Right kidney (tissue), 1 donor: ENCODE data around the gene PLXNB2.

Experiments used
- DNase-seq: peaks from one replicate; pipeline ENCODE4 v3.0.0-alpha.2; 2016

Gene PLXNB2

DNA sequence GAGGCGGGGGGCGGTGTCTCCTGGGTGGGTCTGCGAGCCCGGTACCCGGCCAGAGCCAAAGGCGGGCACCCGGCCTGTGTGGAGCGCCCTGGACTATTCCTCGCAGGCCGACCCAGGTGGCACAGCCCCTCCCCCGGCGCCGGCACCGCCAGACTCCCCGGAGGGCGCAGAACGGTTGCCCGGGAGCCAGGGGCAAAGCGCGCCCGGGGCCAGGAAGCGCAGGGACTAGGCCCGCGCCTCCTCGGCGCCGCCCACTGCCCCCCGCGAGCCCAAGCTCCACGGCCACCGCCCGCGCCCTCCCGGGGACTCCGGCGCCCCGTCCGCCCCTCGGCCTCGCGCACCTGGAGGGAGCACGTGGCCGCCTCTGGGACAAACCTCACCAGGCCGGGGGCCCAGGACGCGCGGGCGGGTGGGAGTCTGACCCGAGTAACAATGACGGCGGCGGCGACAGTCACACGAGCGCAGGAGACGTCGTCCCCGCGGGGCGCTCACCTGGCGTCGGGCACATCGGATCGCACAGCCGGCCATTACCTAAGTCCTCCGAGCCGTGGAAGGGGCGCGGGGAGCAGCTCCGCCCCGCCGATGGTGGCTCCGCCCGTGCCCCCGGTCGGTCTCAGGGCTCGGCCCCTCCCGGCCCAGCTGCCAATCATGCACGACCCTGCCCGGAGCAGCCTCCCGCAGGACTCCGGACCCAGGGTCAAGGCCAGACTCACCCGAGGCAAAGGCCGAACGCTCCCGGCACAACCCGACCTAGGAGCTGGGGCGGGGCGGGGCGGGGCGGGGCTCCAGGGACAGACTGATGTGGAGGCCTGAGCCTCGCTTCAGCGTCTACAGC lies 7.4 kb downstream of the PLXNB2 start:
- no peak for DNase-seq

DNA sequence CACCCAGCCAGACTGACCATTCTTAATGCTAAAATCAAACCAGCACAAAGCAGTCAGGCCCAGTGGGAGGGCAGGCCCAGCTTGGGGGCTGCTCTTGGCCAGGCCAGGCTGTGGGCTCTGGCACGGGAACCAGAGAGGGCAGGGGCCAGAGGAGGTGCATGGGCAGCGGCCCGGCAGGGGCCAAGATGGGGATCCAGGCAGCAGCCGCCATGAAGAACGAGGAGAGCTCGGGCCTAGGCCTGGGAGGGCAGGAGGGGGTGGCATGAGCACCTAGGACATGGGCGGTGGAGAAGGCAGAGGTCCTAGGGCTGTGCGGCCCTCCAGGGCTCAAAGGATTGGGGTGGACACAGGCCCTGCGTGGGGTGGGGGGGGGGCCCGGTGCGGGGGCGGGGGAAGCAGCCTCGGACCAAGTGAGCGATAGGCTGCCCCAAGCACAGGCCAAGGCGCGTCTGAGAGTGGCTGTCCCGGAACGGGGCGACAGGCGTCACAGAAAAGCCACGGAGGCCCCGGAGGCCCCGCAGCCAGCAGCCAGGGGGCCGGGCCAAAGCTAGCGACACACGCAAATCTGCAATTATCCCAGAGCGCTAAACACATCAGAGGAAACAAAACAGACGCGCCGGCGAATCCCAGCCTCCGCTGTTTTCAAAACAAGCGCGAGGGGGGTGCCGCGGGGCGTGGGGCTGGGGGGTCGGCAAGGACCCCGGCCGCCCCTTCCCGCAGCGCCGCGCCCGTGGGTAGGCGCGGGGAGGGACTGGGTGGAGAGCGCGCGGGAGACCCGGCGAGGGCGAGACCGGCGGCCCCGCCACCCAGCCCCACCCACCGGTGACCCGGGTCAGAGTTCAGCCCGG lies 8.3 kb downstream of the PLXNB2 start:
- DNase-seq = no peak

DNA sequence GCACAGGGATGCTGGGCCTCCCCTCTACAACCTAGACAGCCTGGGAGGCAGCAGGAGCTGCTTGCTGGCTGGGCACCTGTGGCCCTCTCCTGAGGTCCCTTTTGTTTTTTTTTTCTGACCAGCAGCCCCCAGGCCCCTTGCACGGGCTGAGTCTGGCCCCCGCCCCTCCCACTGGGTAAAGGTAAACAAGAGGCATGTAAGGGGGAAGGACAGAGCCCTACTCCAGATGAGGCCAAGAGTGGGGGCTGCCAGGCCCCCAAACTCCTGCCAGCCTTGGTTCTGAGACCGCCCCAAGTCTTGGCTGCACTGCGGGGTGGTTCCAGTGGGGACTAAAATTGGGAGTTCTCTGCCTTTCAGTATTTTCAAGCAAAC lies 9.2 kb downstream of the PLXNB2 start:
- DNase-seq = no peak

DNA sequence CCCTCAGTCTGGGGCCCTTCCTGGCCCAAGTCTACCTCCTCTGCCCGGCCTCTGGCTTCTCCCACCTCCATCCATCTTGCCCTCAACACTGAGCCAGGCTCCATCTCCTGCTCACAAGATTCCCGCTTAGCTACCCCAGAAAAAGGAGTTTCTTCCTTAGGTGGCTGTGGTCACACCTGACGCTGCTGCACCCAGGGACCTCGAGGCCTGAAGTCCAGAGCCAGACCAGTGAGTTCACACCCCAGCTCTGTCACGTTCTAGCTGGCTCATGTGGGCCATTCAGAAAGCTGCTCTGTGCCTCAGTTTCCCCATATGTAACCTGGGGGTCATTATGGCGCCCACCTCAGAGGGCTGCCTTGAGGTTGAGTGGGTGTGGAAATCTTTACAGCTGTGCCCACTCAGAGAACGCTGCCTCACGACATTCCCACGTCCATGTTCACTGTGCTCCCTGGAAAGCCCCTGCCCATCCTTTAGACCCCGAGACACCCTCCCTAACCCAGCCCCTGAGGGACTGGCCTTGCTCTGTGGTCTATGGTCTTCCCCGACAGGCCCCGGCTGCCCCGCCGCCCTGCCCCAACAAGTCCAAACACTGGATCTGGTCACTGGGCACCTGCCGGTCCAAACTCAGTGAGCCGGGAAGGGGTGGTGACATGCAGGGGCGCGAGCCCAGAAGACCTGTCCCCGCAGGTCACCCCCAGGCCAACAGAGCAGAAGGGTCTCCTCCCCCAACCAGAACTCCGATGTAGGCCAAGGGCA lies 9.8 kb downstream of the PLXNB2 start:
- no peak for DNase-seq

DNA sequence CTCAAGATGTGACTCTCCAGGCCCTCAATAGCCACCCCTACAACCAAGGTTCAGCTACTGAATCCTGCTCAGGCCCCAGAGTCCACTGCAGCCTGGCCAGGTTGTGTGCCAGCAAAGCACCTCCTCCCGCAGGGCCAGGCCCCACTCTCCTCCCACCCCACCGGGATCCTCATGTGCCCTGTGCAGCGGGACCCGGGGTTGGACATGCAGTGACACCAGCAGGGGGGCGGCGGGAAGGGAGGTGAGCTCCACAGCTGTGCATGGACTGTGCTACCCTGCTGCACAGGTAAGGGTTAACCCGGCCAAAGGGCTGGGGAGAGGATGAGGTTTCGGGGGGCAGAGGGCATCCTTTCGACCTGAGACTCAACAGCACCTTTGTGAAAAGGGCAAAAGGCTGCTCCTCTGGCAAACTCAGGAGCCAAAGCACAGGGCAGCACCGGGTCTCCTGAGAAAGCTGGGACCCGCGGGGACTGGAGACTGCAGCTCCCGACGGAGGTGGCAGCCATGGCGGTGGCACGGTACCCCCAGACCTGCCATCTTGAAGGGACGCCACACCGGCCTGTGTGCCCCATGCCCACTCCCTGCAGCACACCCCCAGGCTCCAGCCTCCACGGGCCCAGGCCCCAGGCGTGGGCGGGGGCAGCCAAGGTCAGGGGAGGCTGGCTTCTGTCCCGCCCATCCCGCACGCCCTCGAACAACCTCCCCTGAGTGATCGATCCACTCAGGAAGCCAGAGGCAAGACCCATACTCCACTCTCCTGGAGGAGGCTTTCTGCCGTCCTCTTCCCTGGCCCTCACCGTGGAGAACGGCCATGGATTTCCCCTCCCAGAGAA lies 10.6 kb downstream of the PLXNB2 start:
- no peak for DNase-seq

DNA sequence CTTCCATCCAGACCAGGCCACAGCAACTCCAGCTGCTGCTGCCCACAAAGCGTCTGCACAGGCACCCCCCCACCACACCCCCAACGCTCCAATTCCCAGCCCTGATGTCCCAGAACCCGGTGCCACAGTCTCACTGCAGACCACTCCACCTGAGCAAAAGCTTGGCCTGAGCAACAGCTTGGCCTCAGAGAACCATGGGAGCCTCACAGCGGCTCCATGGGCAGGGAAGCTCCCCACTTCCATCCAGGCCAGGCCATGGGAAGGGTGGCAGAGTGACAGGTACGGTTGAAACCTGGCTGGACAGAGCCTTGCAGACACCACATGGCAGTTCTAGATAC lies 13.2 kb downstream of the PLXNB2 start:
- no peak for DNase-seq

DNA sequence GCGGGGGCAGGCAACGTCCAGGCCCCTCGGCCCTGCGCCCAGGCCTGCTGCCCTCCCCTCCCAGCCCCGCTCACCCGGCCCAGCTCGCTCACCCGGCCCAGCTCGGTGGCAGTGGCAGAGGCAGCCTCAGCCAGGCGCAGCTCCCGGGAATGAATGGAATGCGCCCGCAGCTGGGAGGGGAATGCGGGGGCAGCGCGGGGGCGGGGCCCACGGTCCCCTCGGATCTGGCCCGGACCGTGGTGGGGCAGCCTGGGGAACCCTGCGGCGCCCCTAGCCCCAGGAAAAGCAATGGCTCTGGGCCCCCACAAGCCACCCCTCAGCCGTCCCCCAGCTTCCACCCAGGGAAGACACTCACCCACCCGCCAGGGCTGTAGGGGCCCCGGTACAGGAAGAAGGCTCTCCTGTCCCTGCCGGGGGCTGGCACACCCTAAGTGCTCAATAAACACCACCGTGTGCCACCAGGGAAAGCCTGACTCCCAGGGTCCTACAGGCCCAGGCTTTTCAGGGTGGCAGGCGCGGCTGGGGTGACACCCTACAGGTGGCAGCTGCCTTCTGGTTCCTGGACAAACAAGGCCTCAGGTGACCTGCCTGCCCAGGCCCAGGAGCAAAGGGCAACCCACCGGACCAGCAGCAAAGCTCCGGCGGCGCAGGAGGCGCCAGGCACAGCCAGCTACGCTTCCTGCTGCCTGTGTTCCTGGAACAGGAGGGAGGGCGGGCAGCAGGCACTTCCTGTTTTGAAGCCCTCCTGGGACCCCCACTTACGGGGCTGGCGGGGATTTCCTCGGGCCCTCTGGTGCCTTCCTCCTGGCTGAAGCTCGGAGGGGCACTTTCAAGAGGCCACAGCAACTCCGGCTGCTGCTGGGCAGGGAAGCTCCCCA lies 13.8 kb downstream of the PLXNB2 start:
- peak; percentile 71 for DNase-seq

DNA sequence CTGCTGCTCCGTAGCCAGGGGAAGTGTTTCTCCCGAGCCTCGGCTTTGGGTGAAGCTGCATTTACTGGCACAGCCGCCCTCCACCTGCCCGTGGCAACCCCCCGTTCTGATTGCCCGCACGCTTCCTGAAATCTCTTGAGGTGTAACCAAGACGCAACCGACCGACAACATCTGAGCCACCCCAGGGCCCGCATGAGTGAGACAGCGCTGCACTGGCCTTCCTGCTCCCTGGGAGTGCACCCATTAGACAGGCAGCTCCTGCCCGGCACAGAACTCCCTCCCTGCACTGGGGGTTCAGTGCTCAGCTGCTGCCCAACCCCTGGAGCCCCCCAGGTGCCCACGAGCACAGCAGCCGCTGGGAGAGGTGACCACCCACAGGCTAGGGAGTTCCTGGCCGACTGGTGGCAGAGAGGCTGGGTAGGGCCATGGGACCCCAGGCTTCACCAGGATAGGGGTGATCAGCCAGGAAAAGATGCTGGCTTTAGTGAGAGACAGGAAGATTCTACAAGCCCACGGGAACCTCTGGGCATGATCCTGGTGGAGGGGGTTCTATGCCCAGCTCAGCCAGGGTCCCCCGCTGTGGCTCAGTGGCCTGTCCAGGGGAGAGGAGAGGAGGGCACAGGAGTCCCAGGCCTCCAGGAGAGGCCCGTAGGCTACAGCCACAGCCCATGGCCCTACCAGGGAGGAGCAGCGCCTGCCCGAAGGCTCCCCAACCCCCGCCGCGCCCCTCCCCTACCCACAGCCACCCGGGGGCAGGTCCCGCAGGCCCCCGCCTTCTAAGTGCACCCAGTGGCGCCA lies 14.6 kb downstream of the PLXNB2 start:
- no peak for DNase-seq

DNA sequence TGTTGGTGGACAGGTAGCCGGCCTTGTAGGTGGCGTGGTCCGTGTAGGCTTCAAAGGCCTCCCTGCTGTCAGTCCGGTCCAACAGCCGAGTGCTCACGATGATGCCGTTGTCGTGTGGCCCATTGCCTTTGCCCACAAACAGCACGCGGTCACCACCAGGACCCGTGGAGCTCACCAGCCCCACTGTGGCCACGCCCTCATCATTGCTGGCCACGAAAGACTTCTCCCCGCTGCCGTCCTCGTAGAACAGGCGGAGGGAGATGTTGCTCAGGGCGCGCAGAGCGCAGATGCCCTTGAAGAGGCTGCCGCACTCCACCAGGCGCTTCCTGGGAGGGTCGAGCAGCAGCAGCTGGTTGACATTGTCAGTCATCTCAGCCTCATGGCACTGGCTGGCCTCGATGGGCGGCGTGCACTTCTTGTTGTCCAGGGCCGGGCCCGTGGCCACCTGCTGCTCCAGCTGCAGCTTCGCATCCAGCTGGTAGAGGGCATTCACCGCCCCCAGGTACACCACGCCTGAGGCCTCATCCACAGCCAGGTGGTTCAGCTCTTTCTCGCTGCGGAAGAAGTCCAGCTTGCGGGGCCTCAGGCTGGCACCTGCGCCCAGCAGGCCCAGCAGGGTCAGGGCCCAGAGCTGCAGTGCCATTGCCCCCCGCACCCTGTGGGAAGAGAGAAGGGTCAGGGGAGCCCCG lies 17.4 kb downstream of the PLXNB2 start:
- no peak for DNase-seq

DNA sequence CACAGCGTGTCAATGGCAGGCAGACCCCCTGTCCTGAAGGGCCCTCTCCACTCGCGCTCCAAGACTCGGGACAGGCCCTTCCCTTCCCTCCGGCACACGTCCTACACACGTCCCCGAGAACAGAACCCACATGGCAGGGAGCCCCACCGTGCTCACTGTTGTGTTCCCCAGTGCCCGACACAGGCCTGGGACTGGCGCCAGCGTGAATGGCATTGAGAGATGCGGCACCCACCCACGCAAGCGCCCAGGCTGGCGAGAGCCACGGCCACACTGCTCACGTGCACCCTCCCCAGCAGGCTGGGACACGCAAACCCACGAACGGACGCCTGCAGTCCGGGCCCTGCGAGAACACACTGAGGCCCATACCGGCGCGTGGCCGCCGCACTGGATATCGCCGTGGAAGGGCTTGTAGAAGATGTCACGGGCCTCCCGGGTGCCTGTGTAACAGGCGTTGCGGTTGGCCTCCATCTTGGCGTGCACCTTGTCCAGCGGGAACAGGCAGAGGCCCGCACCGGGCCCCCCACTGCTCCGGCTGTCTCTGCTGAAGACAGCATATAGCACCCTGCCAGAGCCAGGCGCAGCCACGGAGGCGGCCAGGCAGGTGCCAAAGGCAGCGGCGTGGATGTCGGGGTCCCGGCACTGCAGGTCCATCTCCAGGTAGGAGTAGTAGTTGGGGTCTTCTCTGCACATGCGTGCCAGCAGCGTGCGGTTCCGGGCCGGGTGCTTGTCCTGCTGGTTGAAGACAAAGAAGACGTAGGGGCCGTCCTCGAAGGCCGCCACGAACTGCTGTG lies 18.1 kb downstream of the PLXNB2 start:
- no peak for DNase-seq

DNA sequence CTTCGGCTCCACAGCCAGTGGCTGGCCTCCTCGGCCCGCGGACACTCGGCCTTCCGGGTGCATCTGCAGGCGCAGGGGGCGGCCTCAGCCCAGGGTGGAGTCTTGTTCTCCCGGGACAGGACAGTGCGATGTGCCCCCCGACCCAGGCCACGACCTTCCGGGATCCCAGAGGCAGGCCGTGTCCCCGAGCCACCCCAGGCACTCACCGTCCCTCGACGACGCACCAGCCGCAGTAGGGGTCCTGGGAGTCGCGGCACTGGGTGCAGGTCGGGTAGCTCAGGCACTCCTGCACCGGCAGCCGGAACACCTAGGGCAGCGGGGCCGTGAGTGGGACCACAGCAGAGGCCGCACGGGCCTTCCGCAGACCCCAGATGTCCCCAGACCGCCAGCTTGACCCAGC lies 19.7 kb downstream of the PLXNB2 start:
- no peak for DNase-seq

DNA sequence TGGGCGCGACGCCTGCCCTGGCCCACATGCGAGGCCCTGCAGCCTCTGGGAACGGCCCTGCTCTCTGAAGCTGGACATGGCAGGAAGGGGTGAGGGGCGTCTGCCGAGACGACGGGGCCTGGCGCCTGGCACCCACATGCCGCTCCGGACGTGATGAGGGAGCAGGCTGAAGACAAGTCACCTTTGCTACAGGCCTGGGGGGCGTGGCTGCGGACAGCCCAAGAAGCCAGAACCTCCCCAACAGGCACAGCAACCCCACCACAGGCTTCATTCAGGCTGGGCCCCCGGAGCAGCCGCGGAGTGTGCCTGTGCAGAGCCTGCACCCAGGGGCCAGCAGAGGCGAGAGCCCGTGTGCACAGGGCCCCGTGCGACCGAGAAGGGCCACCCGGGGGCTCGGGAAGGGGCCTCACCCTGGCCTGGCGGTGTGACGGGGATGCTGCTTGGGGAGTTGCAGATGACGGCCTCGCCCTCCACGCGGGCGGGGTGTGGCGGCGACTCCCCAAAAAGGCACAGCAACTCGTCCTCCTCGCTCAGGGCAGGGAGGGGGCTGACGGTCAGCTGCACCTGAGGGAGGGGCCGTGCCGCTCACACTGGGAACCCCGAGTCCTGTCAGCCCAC lies 20.6 kb downstream of the PLXNB2 start:
- no peak for DNase-seq

DNA sequence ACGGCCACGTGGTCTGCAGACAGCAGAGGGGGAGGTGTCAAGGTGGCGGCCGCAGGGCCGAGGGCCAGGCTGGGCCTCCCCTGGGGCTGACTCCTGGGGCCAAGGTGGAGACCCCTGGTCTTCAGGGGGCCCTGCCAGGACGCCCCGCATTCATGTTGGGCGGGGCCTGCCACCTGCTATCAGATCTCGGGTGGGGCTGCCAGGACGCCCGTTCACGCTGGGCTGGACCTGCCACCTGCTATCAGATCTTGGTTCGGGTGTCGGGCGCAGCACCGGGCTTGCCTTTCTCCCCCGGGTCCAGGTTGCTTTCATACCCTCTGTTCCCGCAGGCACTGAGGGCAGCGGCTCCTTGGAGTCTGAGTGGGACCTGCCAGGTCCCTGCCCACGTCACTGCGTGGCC lies 21.2 kb downstream of the PLXNB2 start:
- no peak for DNase-seq

DNA sequence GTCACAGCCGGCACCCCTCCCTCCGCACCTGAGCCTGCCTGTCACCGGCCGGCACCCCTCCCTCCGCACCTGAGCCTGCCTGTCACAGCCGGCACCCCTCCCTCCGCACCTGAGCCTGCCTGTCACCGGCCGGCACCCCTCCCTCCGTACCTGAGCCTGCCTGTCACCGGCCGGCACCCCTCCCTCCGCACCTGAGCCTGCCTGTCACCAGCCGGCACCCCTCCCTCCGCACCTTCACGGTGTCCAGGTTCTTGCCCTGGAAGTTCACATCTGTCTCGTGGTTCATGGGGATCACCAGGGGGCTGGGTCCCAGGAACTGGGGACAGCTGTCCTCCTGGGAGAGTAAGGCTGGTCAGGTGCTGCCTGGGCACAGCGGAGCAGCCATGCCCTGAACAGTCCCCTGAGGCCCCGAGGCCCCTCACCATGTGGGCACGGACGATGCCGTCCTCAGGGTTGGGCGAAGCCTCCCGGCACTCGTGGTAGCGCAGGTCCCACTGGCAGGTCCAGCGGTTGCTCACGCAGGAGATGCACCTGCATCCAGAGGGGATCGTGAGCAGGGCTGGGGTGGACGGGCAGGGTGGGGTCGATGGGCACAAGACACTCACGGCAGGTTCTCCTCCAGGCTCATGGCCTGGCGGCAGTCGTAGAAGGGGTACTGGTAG lies 21.7 kb downstream of the PLXNB2 start:
- no peak for DNase-seq

DNA sequence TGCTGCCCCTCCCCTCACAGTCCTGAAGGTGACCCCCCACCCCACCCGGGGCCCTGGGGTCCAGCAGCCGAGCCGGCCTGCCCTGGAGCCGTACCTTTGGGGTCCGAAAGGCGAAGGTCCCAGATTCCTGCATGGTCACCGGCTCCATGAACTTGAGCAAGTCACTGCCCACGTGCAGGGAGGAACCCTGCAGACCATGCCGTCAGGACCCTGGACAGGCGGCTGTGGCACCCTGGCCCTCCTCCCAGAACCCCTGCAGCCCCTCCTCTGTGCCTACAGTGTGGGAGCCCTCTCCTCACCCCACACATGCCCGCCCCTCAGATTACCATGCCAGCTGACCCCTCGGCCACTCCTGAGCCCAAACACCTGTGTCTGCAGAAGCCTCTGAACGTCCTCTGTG lies 23.0 kb downstream of the PLXNB2 start:
- no peak for DNase-seq

DNA sequence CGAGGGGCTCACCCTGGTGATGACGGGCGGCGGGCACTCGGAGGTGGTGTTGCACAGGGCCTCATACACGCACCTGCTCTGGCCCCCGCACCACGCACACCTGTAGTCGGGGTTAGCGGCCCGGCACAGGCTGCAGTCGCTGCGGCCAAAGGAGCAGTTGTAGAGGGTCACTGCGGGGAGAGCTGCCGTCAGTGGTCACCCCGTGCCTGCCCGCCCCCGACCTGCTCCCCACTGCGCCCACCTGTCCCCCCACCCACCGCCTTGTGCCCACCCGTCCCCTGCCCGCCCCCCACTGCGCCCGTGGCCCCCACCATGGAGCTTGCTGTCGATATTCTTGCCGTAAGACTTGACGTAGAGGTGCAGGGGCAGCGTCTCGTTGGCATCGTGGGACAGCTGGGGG lies 23.6 kb downstream of the PLXNB2 start:
- DNase-seq = no peak

DNA sequence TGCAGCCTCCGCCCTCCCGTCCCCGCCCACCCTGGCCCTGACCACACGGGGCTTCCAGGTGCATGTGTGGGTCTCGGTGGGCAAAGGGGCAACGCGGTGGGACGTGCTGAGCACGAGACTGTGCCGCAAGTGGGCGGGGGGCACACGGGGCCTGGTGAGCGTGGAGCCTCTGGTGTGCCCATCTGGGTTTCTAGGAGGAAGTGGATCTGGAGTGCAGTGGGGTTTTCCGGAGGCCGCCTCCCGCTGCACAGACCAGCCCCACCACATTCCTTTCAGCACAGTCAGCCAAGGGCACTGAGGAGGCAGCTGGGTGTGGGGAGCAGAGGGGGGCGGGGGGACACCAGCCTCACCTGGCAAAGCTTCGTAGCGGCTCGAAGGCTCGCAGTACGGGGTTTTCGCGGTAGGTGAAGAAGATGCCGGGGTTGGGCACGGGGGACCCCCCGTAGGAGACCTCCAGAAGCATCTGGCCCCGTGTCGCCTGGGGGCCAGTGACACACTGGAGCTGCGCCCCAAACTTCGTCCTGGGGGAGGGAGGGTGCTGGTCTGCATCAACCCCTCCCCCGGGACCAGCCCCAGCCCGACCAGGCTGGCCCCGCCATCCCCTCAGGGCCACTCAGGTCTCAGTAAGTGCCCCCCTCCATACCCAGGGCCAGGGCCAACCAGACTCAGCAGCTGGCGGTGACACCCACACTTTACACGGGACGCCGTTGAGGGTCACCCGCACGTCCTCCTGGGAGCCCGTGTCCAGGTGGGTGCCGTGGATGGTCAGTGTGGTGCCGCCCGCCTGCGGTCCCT lies 24.9 kb downstream of the PLXNB2 start:
- DNase-seq = no peak
